RWPE1 (cell line): Measurements from ENCODE around the gene GK.

Experiments used
- CTCF ChIA-PET: fragments of 350-600 bp; sonication (Branson Sonifier 250); formaldehyde crosslinking; extraction: SDS; loops from one replicate; lab custom pipeline; 2021; lab: Yijun Ruan, JAX
- POLR2A ChIA-PET: fragments of 400-600 bp; formaldehyde crosslinking; extraction: SDS; loops from one replicate; lab custom pipeline; 2020; ENCODE audit warnings: antibody characterized with exemption; ENCODE audit not compliant: low non-redundant PET; lab: Yijun Ruan, JAX
- DNase-seq: peaks from one replicate; pipeline ENCODE4 v3.0.0; 2012; ENCODE audit warnings: low spot score
- H3K27ac ChIP-seq: fragments of 450-650 bp; 2 replicates; pipeline ENCODE4 v1.5.1; 2017
- TF ChIP-seq, protein P1 (sequence below): fragments of 450-650 bp; conservative IDR thresholded peaks from 2 replicates; pipeline ENCODE4 v1.5.1; 2017; ENCODE audit warnings: low read depth, mild to moderate bottlenecking

Gene GK

DNA sequence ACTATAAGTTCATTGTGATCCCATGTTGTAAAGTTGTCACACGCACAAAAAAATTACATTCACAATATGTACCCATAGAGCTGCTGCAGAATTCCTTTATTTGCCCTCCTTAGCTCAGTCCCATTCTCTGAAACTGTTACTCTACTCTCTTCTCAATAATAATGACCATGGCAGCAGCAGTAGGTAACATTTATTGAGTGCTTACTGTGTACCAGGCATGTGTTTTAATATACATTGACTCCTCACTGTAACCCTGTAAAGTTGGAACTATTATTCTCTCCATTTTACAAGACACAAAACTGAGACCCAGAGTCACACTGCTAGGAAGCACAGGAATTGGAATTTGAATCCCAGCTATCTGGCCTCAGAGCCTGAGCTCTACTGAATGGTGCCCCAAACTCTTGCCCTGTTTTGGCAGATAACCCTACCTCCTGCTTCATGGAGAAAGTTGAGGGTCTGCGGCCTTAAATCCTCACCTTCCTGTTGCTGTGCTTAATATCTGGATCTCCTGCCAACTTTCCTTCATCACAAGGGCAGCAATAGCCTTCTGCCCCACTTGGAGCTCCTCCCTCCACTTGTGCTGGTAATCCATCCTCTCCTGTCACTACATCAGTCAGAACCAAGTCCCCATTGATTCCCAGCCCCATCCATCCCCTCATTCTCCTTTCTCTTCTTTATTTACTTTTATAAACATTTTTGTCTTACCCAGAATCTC, 20.8 kb downstream of the GK start:
- no peak overlapping the region for H3K27ac ChIP-seq
- ChIA-PET POLR2A (no interaction called here), CTCF (interaction anchor here (0.5 kb wide), 1 partner anchor 105 kb away, joined by 7 read pairs; no protein-coding TSS in a partner anchor)
- TF ChIP-seq, protein P1, sequence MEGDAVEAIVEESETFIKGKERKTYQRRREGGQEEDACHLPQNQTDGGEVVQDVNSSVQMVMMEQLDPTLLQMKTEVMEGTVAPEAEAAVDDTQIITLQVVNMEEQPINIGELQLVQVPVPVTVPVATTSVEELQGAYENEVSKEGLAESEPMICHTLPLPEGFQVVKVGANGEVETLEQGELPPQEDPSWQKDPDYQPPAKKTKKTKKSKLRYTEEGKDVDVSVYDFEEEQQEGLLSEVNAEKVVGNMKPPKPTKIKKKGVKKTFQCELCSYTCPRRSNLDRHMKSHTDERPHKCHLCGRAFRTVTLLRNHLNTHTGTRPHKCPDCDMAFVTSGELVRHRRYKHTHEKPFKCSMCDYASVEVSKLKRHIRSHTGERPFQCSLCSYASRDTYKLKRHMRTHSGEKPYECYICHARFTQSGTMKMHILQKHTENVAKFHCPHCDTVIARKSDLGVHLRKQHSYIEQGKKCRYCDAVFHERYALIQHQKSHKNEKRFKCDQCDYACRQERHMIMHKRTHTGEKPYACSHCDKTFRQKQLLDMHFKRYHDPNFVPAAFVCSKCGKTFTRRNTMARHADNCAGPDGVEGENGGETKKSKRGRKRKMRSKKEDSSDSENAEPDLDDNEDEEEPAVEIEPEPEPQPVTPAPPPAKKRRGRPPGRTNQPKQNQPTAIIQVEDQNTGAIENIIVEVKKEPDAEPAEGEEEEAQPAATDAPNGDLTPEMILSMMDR = no peak
- DNase-seq = no peak

- ChIA-PET POLR2A (no interaction called here), CTCF (interaction anchor here (0.5 kb wide), 1 partner anchor 106 kb away, joined by 7 read pairs; no protein-coding TSS in a partner anchor)
- DNase-seq = no peak
- no peak overlapping the region for H3K27ac ChIP-seq
- TF ChIP-seq, protein P1 = no peak
These were observed 21.6 kb downstream of the GK start for GRCh38 chrX:30674799-30675198.

DNA sequence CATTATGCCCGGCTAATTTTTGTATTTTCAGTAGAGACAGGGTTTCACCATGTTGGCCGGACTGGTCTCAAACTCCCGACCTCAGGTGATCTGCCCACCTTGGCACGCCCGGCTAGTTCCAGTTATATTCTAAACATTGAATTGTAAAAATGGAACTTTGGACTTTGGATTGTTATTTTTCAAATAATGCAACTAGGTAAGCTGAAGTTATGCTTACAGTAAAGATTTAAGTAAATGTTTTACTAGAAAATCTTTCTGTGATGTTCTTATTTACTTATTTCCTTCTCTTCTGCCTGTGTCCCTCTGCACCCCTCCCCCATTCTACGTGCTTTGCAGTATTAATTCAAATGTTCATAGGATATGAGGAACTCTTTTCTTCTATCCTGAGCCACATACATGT, 26.1 kb downstream of the GK start:
- ChIA-PET CTCF (interaction anchor here (0.6 kb wide), 1 partner anchor 57 kb away, joined by 4 read pairs; no protein-coding TSS in a partner anchor), POLR2A (no interaction called here)
- no peak overlapping the region for H3K27ac ChIP-seq
- no peak for DNase-seq
- TF ChIP-seq, protein P1 = no peak

DNA sequence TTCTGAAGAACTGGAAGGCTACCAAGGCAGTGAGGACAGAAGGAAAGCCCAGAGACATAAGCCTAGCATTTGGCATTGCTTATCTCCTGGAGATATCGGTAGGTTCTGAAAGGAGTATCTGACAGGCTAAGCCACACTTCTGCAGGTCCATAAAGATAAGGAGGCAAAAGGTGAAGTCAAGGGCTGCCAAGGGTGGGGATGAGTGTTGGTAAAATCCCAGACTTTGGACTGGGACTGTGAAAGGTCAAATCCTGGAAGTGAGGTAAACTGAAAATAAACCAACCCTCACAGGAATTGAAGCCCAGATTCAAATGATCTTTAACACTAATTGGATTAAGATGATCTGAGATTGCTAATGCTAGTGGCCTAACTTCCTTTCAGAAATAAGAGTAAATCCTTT, 27.4 kb downstream of the GK start:
- H3K27ac ChIP-seq = no peak overlapping the region
- TF ChIP-seq, protein P1 = no peak
- ChIA-PET POLR2A (no interaction called here), CTCF (no interaction called here)
- no peak for DNase-seq

- TF ChIP-seq, protein P1 = no peak
- ChIA-PET POLR2A (interaction anchor here (0.7 kb wide), 1 partner anchor 48 kb away, joined by 9 read pairs; no protein-coding TSS in a partner anchor), CTCF (interaction anchor here (0.5 kb wide), 1 partner anchor 103 kb away, joined by 3 read pairs; no protein-coding TSS in a partner anchor)
- DNase-seq = no peak
- H3K27ac ChIP-seq = no peak overlapping the region
These were observed 35.4 kb downstream of the GK start for GRCh38 chrX:30688641-30689040.

DNA sequence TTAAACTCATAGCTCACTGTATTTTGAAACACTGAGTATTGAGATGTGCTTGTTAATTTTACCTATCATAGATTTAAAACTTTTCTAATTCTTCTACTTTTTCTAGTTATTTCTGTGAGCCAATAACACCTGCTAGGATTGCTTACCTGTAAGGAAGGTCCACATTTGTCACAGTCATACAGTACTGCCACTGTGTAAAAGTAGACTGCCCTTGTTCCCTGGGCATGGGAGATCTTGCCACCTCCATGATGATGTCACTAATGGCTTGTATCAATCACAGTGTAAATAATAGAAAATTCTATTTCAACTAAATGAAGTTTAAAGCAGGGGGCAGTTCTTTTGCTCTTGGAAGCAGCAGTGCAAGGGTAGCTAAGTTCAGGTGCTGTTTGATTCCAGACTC, 35.9 kb downstream of the GK start:
- TF ChIP-seq, protein P1 = no peak
- ChIA-PET CTCF (interaction anchor here (0.5 kb wide), 1 partner anchor 103 kb away, joined by 3 read pairs; no protein-coding TSS in a partner anchor), POLR2A (no interaction called here)
- H3K27ac ChIP-seq = no peak overlapping the region
- DNase-seq = no peak
